Skeletal muscle tissue (tissue), 4 donors: ENCODE results near the gene CCL28. TPM values are rescaled to one million over a fixed set of nuclear protein-coding genes. Genes with fewer than 3 reads are reported as not detected.
"Not testable (repeated sequence)": the region's sequence is repeated elsewhere in the genome, so short reads cannot be mapped to it uniquely, and the experiment has no call there.

Source experiments
- H3K27ac ChIP-seq: one replicate; pipeline ENCODE4 v1.7.0; 2013; ENCODE audit warnings: mild to moderate bottlenecking, low read depth, low read length, inconsistent platforms
- H3K27me3 ChIP-seq, 3 donors: one replicate each; pipeline ENCODE4 v1.7.0; 2013; ENCODE audit warnings: low read length in 3 of 3; ENCODE audit not compliant: control insufficient read depth in 3 of 3, insufficient read depth in 3 of 3
- H3K36me3 ChIP-seq, 3 donors: one replicate each; pipeline ENCODE4 v1.7.0; 2013; ENCODE audit warnings: low read length in 3 of 3; ENCODE audit not compliant: control insufficient read depth in 3 of 3, insufficient read depth in 3 of 3
- H3K4me1 ChIP-seq, 3 donors: one replicate each; pipeline ENCODE4 v1.7.0; 2013; ENCODE audit warnings: low read length in 3 of 3, mild to moderate bottlenecking in 3 of 3; ENCODE audit not compliant: control insufficient read depth in 3 of 3, insufficient read depth in 3 of 3
- H3K4me3 ChIP-seq, 3 donors: one replicate each; pipeline ENCODE4 v1.7.0; 2013; ENCODE audit warnings: low read length in 3 of 3
- H3K9ac ChIP-seq, 3 donors: one replicate each; pipeline ENCODE4 v1.7.0; 2013; ENCODE audit warnings: low read length in 3 of 3, mild to moderate bottlenecking in 3 of 3, moderate library complexity in 2 of 3, low read depth in 1 of 3
- H3K9me3 ChIP-seq, 3 donors: one replicate each; pipeline ENCODE4 v1.7.0; 2013; ENCODE audit warnings: low read length in 3 of 3; ENCODE audit not compliant: control insufficient read depth in 3 of 3
- total RNA-seq: library from RNA; depleted of rRNA; stranded (reverse); fragments of >200 nt; gene quantifications from one replicate; pipeline ENCODE4 v1.2.3, GENCODE V29; 2014
- donor health status: Osteomylitis.

The CCL28 gene
- 0.52 TPM for total RNA-seq

- H3K4me3 ChIP-seq: no peak within 1 kb of the TSS
- H3K27ac ChIP-seq: no peak within 1 kb of the TSS
- no peaks in the 10 kb centered on the region for H3K27me3 ChIP-seq
- no peak within 1 kb of the TSS for H3K9ac ChIP-seq
- no peaks in the 10 kb centered on the region for H3K36me3 ChIP-seq
- H3K4me1 ChIP-seq: no peaks in the 10 kb centered on the region
- no peaks in the 10 kb centered on the region for H3K9me3 ChIP-seq
These were observed at the start of gene CCL28 for GRCh38 chr5:43412156-43412555. TSS of gene CCL28 (minus strand) at chr5:43412391. CDS start at chr5:43412316, 75 bp downstream.

DNA sequence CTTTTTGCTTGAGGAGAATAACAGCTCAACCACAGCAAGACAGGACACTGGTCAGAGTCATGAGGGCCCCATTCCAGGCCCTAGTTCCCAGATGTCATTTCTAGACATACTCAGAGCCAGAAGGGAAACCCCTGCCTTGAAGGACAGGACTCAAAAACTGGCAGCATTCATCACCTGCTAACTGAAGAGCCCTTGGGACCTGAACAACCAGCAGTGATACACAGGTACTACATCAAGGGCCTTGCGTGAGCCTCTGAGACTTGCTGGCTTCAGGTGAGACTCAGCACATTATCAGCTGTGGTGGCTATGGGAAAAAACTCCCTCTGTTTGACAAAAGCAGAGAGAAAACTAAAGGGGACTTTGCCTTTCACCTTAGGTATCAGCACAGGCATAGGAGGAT, 48.9 kb upstream of the CCL28 start:
- H3K27me3 ChIP-seq: no peaks in the 10 kb centered on the region
- peaks cover 0 to 4% (median 3%) of the 10 kb centered on the region in 3 donors for H3K36me3 ChIP-seq
- H3K9me3 ChIP-seq: no peaks in the 10 kb centered on the region
- no peak overlapping the region for H3K9ac ChIP-seq
- no peaks in the 10 kb centered on the region for H3K4me1 ChIP-seq
- no peak overlapping the region for H3K27ac ChIP-seq
- no peak overlapping the region for H3K4me3 ChIP-seq

GRCh38 chr5:43456556-43456955, 44.4 kb upstream of the CCL28 start:
- Histone ChIP-seq H3K4me3 (no peak overlapping the region), H3K27me3 (no peaks in the 10 kb centered on the region), H3K27ac (no peak overlapping the region), H3K9ac (no peak overlapping the region), H3K36me3 (peaks cover 0 to 11% (median 3%) of the 10 kb centered on the region in 3 donors), H3K4me1 (no peaks in the 10 kb centered on the region), H3K9me3 (no peaks in the 10 kb centered on the region)

DNA sequence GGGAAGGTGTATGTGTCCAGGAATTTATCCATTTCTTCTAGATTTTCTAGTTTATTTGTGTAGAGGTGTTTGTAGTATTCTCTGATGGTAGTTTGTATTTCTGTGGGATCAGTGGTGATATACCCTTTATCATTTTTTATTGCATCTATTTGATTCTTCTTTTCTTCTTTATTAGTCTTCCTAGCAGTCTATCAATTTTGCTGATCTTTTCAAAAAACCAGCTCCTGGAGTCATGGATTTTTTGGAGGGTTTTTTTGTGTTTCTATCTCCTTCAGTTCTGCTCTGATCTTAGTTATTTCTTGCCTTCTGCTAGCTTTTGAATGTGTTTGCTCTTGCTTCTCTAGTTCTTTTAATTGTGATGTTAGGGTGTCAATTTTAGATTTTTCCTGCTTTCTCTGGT, 29.4 kb upstream of the CCL28 start:
- H3K9ac ChIP-seq, H3K27me3 ChIP-seq, H3K36me3 ChIP-seq, H3K4me3 ChIP-seq, H3K27ac ChIP-seq, H3K9me3 ChIP-seq, H3K4me1 ChIP-seq: not testable (repeated sequence)

DNA sequence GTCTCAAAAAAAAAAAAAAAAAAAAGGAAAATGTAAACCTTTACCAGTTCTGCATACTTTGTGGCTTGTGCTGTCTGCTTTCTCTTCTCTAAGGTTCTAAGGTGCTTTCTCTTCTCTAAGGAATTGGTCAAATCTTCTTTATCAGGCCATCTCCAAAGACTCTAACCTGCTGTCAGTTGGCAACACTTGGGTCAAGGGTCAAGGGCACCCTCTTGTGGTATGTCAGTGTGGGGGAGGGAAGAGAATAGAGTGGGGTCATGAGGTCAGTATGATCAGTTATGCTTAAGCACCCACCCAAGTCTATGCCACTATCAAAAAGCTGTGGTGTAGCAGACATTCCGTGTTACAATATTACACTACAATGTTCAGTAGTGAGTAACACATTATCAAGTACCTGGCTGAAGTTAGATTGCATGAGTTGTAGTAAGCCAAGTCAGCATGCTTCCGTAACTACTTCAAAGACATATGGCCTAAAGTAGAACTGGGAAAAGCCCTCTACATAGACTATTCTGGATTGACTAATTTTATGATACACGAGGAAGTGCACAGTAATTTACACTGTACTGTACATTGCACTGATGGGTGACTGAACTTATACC, 25.0 kb upstream of the CCL28 start:
- H3K9ac ChIP-seq: no peak overlapping the region
- H3K27me3 ChIP-seq: no peaks in the 10 kb centered on the region
- H3K4me3 ChIP-seq: no peak overlapping the region
- H3K36me3 ChIP-seq: no peaks in the 10 kb centered on the region
- no peaks in the 10 kb centered on the region for H3K9me3 ChIP-seq
- H3K4me1 ChIP-seq: peaks cover 0 to 6% (median 0%) of the 10 kb centered on the region in 3 donors
- no peak overlapping the region for H3K27ac ChIP-seq

DNA sequence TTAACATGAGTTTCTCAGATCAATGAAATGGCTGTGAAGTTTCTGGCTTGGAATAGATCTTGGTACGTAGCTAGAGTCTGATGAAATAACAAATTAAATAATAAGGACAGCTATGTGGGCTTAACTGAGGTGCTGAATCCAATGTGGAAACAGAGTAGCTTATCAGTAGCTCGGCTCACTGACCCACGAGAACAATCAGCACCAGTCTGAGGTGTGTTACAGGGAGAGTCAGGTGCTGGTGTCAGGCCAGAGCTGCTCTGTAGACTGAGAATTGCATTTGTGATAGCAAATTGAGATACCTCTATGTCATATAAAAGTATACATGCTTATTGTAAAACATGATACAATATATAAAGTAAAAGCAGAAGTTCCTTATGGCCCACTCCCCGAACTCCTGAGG, 21.2 kb upstream of the CCL28 start:
- Histone ChIP-seq H3K9ac (no peak overlapping the region), H3K27me3 (no peaks in the 10 kb centered on the region), H3K4me3 (no peak overlapping the region), H3K36me3 (no peaks in the 10 kb centered on the region), H3K9me3 (no peaks in the 10 kb centered on the region), H3K27ac (no peak overlapping the region), H3K4me1 (peaks cover 0 to 6% (median 0%) of the 10 kb centered on the region in 3 donors)

DNA sequence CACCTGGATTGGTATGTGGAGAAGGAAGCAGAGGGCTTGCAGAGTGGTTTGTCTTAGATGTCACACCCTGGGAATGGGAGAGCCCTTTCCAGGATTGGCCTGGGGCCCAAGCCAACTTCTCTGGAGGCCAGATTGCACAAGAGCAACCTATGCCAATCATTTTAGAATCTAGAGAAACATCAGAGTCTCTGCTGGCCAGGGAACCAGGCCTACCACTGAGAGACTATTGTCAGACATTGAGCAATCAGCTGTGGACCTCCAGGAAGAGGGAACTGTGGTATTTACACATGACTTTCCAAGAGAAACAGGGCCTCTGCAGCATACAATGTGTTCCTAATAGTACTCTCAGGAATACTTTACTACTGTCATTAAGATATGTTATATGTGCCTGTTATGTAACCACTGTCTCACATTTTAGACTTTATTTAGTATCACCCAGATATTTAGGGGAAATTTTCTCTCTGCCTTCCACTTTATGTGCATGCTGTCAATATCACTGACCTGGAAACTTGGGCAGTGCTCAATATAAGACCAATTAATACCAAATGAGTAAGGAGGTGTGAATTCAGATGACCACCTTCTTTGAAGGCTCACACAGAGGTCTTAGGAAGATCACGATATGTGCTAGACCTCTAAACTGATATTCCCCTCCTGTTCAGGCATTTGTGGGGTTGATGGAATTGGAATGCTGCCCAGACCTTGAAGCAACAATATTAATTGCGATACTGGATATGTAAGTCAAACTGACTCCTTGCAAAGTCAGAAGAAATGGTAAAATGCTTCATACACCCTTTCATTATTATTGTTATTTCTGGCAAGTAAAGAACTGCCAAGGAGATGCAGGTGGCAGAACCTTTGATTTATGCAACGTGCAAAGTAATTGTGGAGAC, 20.5 kb upstream of the CCL28 start:
- Histone ChIP-seq H3K4me1 (peaks cover 0 to 6% (median 0%) of the 10 kb centered on the region in 3 donors), H3K9ac (no peak overlapping the region), H3K27me3 (no peaks in the 10 kb centered on the region), H3K36me3 (no peaks in the 10 kb centered on the region), H3K4me3 (no peak overlapping the region), H3K9me3 (no peaks in the 10 kb centered on the region), H3K27ac (no peak overlapping the region)

GRCh38 chr5:43429706-43430105, 17.5 kb upstream of the CCL28 start:
- peaks cover 0 to 6% (median 0%) of the 10 kb centered on the region in 3 donors for H3K4me1 ChIP-seq
- no peak overlapping the region for H3K27ac ChIP-seq
- no peak overlapping the region for H3K9ac ChIP-seq
- no peaks in the 10 kb centered on the region for H3K27me3 ChIP-seq
- no peak overlapping the region for H3K4me3 ChIP-seq
- H3K9me3 ChIP-seq: no peaks in the 10 kb centered on the region
- H3K36me3 ChIP-seq: no peaks in the 10 kb centered on the region

- H3K27me3 ChIP-seq: no peaks in the 10 kb centered on the region
- peaks cover 0 to 6% (median 0%) of the 10 kb centered on the region in 3 donors for H3K4me1 ChIP-seq
- H3K4me3 ChIP-seq: no peak overlapping the region
- H3K36me3 ChIP-seq: no peaks in the 10 kb centered on the region
- H3K9me3 ChIP-seq: no peaks in the 10 kb centered on the region
- no peak overlapping the region for H3K27ac ChIP-seq
- H3K9ac ChIP-seq: no peak overlapping the region
These were observed 16.8 kb upstream of the CCL28 start for GRCh38 chr5:43429016-43429415.

GRCh38 chr5:43427306-43427705, 15.1 kb upstream of the CCL28 start:
- H3K36me3 ChIP-seq: no peaks in the 10 kb centered on the region
- no peak overlapping the region for H3K4me3 ChIP-seq
- H3K4me1 ChIP-seq: no peaks in the 10 kb centered on the region
- H3K9ac ChIP-seq: no peak overlapping the region
- no peaks in the 10 kb centered on the region for H3K27me3 ChIP-seq
- H3K27ac ChIP-seq: no peak overlapping the region
- no peaks in the 10 kb centered on the region for H3K9me3 ChIP-seq
